ENCODE measurements around the gene HOXA2. TPM values are rescaled to one million over a fixed set of nuclear protein-coding genes. Genes with fewer than 3 reads are reported as not detected.

HOXA2 gene
- total RNA-seq, 1 experiment from 2014 or later, result not detected

GRCh38 chr7:27142580-27143022, 40.1 kb upstream of the HOXA2 start:
- DNase-seq (ENCODE audit: low spot score), result no peak
- in situ Hi-C loops (cut with HindIII; ENCODE audit: low sequenced_read_pairs), result no loop called here

DNA sequence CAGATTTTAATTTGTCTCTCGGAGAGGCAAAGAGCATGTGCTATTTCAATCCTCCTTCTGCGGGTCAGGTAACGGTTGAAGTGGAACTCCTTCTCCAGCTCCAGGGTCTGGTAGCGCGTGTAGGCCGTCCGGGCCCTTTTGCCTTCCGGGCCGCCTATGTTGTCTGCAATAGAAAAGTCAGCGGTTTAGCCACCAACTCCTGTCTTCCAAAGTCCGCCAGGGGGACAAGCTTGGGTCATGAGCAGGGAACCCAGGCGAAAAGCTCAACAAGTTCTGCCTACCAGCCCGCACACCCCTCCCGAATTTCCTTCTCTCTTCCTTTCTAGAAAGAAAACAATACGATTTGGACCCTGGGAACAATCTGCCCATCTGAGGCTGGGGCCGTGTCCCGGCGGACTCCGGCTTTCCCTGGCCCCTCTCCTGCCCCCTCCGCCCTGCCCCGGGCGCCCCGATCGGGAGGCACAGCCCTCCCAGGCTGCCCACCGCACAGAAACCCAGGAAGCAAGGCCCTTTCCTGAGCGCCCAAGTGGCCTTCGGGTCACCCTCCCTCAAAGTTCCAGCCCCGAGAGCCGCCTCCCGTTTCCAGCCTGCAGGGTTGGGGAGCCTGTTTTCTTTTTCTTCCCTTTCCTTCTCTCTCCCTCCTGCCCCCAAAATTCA, 39.6 kb upstream of the HOXA2 start:
- no peak for DNase-seq (ENCODE audit: low spot score)
- in situ Hi-C loops (cut with HindIII; ENCODE audit: low sequenced_read_pairs), result no loop called here

GRCh38 chr7:27141137-27141922, 38.8 kb upstream of the HOXA2 start:
- DNase-seq (ENCODE audit: low spot score), result no peak
- in situ Hi-C loops (cut with HindIII; ENCODE audit: low sequenced_read_pairs), result no loop called here

DNA sequence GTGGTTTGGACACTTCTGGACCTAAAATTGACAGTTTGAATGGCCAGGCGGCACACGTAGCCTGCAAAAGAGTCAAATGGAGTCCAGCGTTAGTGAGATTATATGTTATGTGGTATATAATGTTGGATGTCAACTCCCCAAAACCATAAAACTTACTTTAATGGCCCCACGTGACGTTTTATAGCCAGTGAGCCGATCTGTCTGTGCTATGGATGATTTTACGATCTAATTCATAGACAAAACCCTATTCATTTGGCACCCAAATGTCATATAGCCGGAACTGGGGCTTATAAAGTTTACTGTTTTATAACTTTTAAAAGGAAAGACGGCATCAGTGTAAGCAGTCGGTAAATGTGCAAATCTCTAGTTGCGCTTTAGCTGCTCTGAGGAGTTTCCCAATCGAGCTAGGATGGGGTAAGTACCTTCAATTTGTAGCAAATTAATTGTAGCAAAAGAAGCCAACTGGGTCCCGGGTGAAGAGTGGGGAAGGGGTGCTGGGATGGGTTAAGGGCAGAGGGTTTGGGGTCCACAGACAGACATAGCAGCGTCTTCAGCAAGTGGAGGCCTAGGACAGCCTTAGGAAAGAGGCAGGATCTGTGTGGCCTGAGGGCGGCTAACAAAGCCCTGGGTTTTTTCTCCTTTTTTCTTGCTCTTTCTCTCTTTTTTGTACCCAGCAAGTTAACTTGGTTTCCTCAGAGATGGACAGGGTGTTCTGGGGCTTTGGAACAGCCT, 37.8 kb upstream of the HOXA2 start:
- in situ Hi-C loops (cut with HindIII; ENCODE audit: low sequenced_read_pairs), result no loop called here
- no peak for DNase-seq (ENCODE audit: low spot score)

DNA sequence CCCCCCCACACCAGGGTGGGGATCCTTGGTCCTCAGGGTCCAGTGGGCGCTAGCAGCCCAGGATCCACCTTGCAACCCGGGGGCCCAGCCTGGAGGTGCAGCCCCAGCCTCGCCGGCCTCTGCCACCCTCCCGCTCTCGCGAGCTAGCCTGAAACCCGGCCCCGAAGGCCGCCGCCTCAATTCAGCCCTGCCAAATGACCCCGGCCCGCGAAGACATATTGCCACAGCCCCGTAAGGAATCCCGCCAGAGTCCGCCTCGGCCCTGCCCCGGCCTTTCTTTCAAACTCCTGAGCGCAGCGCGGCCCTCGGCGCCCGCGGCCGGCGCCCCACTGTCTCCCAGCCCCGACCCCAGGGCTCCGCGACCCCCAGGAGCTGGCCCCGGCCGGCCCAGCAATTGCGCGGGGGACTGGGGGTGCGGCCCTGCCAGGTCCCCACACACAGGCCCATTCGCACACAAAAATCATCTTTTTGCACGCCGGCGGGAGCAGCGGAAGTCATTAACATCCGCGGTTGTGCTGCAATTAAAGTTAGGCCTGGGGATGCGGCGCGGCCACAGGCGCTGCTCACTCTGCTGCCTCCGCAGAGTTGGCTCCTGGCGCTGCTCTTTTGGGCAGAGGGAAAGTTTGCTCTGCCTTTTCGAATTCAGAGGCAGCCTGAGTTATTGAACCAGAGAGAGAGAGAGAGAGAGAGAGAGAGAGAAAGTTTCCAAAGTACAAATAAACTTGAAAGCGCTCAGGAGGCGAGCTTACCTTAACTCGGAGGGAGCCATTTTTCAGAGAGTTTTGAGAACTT, 37.0 kb upstream of the HOXA2 start:
- DNase-seq (ENCODE audit: low spot score), result no peak
- in situ Hi-C loops (cut with HindIII; ENCODE audit: low sequenced_read_pairs), result no loop called here

- no peak for DNase-seq (ENCODE audit: low spot score)
- in situ Hi-C loops (cut with HindIII; ENCODE audit: low sequenced_read_pairs), result no loop called here
These were observed 36.5 kb upstream of the HOXA2 start for GRCh38 chr7:27138985-27139333.

- in situ Hi-C loops (cut with HindIII; ENCODE audit: low sequenced_read_pairs), result no loop called here
- DNase-seq (ENCODE audit: low spot score), result no peak
These were observed 36.0 kb upstream of the HOXA2 start for GRCh38 chr7:27138472-27138871.

DNA sequence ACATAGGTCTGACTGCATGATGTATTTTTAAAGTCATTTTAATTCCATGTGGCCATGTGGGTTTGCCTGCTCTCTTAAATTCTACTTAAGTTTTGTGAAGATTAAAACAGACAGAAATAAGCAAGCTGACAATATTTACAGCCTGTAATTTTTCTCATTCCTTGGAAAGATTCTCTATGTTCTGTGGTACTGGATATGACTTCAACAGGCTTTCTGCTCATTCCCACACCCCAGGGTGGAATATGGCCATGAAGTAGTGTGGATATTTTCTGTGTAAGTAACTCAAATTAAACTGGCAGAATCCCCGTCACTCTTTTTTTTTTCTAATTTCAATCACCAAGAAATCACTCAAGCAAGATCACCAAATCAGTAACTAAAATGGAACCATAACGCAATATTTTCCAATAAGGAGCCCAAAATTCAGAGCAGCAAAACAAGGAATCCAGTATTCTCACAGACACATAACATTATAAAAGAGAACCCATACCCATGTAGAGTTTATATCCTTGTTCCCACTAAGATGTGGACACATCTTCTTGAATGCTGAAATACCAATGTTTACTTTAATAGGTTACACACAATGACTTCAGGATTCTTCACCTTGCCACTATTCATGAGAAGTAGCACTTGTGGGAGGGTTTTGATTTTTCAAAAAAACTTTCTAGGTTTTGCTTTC, 35.3 kb upstream of the HOXA2 start:
- in situ Hi-C loops (cut with HindIII; ENCODE audit: low sequenced_read_pairs), result no loop called here
- DNase-seq (ENCODE audit: low spot score), result no peak

DNA sequence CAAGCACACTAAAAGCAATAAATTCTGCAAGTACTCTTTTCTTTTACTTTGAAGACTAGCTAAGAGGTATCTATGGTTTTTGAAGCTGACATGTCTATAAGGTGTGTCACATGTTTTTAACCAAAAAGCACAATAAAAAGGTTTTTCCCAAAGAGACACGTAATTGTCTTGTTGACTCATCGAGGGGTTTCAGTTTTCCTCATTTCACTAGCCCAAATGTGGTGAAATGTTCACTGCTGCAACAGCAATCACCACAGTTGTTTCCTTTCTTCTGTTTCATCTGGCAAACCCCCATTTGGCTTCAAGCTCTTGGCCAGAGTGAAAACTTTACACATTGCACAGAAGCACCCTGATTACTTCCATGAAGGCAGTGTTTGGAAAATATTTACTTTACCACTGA, 31.9 kb upstream of the HOXA2 start:
- DNase-seq (ENCODE audit: low spot score), result no peak
- in situ Hi-C loops (cut with HindIII; ENCODE audit: low sequenced_read_pairs), result no loop called here

GRCh38 chr7:27133409-27134231, 31.1 kb upstream of the HOXA2 start:
- in situ Hi-C loops (cut with HindIII; ENCODE audit: low sequenced_read_pairs), result no loop called here

GRCh38 chr7:27132978-27133377, 30.5 kb upstream of the HOXA2 start:
- in situ Hi-C loops (cut with HindIII; ENCODE audit: low sequenced_read_pairs), result no loop called here

More at GRCh38 chr7:27133409-27134231, 31.1 kb upstream of the HOXA2 start:
- DNase-seq (ENCODE audit: low spot score), result no peak

GRCh38 chr7:27132214-27132613, 29.7 kb upstream of the HOXA2 start:
- in situ Hi-C loops (cut with HindIII; ENCODE audit: low sequenced_read_pairs), result no loop called here
- no peak for DNase-seq (ENCODE audit: low spot score)

More at GRCh38 chr7:27132978-27133377, 30.5 kb upstream of the HOXA2 start:
- no peak for DNase-seq (ENCODE audit: low spot score)

- no peak for DNase-seq (ENCODE audit: low spot score)
- in situ Hi-C loops (cut with HindIII; ENCODE audit: low sequenced_read_pairs), result no loop called here
These were observed 28.9 kb upstream of the HOXA2 start for GRCh38 chr7:27131390-27131819.

DNA sequence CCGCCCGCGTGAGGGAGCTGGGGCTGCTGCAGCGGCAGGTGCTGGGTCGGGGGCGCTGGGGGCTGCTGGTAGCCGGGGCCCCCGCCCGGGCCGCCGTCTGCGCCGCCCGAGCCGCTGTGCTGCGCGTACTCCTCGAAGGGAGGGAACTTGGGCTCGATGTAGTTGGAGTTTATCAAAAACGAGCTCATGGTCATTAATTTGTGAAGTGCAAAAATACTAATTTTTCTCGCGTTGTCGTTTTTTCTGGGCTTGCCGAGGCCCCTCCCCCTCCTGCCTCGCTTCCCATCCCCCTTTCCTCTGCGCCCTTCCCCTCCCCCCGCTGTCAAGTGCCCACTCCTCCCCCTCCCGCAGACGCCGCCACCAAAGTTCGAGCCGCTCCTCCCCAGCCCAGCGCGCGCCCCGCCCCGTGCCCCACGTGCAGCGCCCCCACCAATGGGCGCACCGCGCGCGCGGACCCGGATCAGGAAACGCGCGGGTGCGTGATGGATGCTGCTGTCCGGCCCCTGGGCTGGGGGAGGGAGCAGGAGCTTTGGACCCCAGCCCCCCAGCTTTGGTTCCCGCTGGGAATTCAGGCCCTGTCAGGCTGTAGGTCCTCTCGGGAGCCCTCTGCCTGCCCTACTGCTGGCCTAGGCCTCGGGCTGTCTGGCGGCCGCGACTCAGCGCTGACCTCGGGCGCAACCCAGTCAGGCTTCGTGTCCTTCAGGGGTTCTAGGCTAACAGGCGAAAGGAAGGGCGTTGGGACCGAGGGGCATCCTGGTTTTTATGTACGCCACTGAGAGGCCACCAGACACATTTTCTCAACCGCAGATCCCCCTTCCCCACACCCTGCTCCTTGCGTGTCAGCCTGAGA, 28.3 kb upstream of the HOXA2 start, which contains the start of gene HOXA4:
TSS of gene HOXA4 (minus strand) at position 218 of the 850 bp plus-strand sequence. CDS start at position 194, 24 bp downstream.
- in situ Hi-C loops (cut with HindIII; ENCODE audit: low sequenced_read_pairs), result no loop called here
- DNase-seq (ENCODE audit: low spot score), result no peak

DNA sequence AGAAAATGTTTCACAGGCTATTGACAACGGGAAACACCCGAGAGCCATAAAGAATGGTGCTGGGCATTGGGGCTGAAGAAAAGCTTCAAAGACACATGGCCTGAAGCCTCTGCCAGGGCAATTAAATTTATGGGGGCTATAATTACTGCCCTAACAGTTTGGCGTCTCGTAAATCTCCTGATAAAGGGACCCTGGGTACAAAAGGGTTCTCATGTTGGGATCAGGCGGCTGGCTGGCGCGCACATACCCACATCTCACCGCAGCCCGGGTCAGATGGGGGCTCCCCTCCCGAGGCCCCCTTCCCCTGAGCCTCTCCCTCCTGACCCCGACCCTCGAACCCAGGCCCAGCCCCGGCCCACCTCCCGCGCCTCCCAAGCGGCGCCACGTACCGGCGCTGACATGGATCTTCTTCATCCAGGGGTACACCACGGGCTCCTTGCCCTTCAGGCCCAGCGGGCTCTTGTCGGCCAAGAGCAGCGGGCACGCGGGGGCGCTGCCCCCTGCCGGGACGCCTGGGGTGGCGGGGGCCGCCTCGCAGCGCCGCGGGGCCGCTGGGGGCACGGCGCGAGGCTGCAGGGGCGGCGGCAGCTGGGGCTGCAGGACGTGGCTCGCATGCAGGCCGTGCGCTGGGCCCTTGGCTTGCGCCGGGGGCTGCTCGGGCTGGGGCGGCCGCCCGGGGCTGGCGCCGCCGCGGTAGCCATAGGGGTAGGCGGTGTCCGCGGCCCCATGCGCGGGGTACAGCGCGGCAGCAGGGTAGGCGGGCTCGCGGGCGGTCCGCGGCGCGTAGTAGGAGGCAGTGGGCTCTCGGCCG, 27.5 kb upstream of the HOXA2 start:
- no peak for DNase-seq (ENCODE audit: low spot score)
- in situ Hi-C loops (cut with HindIII; ENCODE audit: low sequenced_read_pairs), result loop anchor here (5.0 kb wide), 1 partner anchor 32 kb away; no protein-coding TSS in a partner anchor
